SJCRH30 (cell line): Measurements from ENCODE around the gene TACR1. TPM values are rescaled to one million over a fixed set of nuclear protein-coding genes. Genes with fewer than 3 reads are reported as not detected.

ENCODE experiments used
- DNase-seq, 2 experiments: peaks; one replicate each; pipeline ENCODE4 v3.0.0-alpha.2; 2015 to 2020
- H3K27ac ChIP-seq: fragments of 250-450 bp; sonication (Bioruptor Pico); 2 replicates; pipeline ENCODE4 v1.5.1; 2020; ENCODE audit warnings: mild to moderate bottlenecking, moderate library complexity
- H3K27me3 ChIP-seq: fragments of 250-450 bp; sonication (Bioruptor Pico); 2 replicates; pipeline ENCODE4 v1.5.1; 2020; ENCODE audit warnings: mild to moderate bottlenecking, moderate library complexity
- H3K36me3 ChIP-seq: fragments of 250-450 bp; sonication (Bioruptor Pico); 2 replicates; pipeline ENCODE4 v1.5.1; 2020; ENCODE audit warnings: mild to moderate bottlenecking, moderate library complexity
- H3K4me1 ChIP-seq: fragments of 250-450 bp; sonication (Bioruptor Pico); 2 replicates; pipeline ENCODE4 v1.5.1; 2020; ENCODE audit warnings: mild to moderate bottlenecking, moderate library complexity
- H3K4me3 ChIP-seq: fragments of 250-450 bp; sonication (Bioruptor Pico); 2 replicates; pipeline ENCODE4 v1.5.1; 2020; ENCODE audit warnings: mild to moderate bottlenecking, moderate library complexity
- H3K9me3 ChIP-seq: fragments of 250-450 bp; sonication (Bioruptor Pico); replicated peaks from 2 replicates; pipeline ENCODE4 v1.5.1; 2020; ENCODE audit warnings: mild to moderate bottlenecking, moderate library complexity
- total RNA-seq: library from RNA; depleted of rRNA; stranded (reverse); fragments of >200 nt; shearing (Covaris generic); gene quantifications from 2 replicates; pipeline ENCODE4 v1.2.3, GENCODE V29; 2014

TACR1 gene
- total RNA-seq, 1 experiment from 2014 or later, result not detected

DNA sequence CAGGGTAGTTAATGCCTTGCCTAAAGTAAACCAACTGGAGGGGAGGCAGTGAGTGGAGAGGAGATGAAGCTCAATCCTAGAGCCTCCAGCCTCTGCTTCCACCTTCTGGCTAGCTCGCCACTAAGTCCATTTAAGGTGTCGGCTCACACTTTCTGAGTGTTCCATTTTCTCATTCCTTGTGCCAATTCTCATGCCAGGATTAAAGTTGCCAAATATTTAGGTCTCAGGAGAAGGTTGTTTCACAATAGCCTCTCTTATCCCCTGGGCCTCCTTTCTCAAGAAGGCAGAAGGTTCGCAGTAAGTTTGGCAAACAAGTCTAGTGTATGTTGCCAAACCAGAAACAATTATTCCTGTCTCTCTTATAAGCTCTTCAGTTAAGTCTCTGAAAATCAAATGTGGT lies 57.2 kb downstream of the TACR1 start:
- no peak for DNase-seq
- no peaks in the 10 kb centered on the region for H3K9me3 ChIP-seq
- H3K4me1 ChIP-seq, result no peaks in the 10 kb centered on the region
- no peak overlapping the region for H3K4me3 ChIP-seq
- no peaks in the 10 kb centered on the region for H3K36me3 ChIP-seq
- no peak overlapping the region for H3K27ac ChIP-seq
- H3K27me3 ChIP-seq, result no peaks in the 10 kb centered on the region

DNA sequence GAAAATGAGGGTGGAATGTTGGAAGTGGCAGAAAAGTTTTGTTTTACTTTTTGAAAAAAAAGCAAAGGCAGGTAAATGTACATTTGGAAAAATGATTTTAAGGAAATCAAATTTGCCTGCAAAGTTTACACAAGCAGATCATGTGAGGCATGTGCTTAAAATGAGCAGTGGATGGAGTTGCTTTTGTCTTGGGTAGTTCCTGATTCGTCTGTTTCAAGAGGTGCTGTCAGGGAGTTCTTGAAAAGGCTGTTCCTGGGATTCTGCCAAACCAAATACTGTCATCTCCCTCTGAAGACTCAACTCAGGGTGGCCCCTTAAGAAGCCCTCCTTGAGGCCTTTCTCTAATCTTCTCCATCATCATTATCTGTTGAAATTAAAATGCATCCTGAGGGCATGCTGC lies 59.0 kb downstream of the TACR1 start:
- Histone ChIP-seq H3K27me3 (no peaks in the 10 kb centered on the region), H3K27ac (no peak overlapping the region), H3K4me3 (no peak overlapping the region), H3K9me3 (no peaks in the 10 kb centered on the region), H3K4me1 (no peaks in the 10 kb centered on the region), H3K36me3 (no peaks in the 10 kb centered on the region)
- no peak for DNase-seq

DNA sequence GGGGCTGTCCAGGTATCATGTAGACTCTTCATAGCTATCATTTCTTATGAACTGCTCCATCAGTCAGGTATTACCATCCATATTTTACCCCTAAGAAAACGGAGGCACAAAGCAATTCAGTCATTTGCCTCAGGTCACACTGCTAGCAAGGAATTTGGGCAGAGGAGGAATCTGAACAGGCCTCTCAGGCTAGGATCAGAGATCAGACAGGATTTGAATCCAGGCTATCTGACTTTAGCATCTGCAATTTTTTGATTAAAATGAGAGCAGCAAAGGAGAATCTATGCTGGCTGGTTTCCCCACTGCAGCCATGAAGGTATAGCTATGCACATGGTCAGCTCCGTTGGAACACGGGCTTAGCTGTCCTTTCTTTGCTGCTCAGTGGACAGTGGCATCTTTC lies 60.1 kb downstream of the TACR1 start:
- Histone ChIP-seq H3K9me3 (no peaks in the 10 kb centered on the region), H3K27me3 (no peaks in the 10 kb centered on the region), H3K4me1 (no peaks in the 10 kb centered on the region), H3K36me3 (no peaks in the 10 kb centered on the region), H3K4me3 (no peak overlapping the region), H3K27ac (no peak overlapping the region)
- no peak for DNase-seq

DNA sequence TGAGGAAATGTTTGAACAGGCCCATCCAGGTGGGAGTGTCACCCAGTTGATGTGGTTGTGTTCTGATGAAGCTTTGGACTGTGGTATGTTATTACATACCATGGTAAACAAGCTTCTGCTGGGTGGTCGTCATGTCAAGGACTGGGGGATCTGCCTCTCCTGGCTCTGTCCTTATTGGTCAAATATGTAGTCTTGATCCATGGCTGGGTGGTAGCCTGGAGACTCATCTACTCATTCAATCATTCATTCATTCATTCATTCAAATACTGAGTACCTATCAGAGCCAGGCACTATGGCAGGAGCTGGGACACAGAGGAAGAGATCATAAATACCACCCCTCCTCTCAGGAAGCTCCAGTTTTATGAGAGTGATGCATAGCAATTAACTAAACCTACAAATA lies 60.8 kb downstream of the TACR1 start:
- no peaks in the 10 kb centered on the region for H3K36me3 ChIP-seq
- no peaks in the 10 kb centered on the region for H3K27me3 ChIP-seq
- no peaks in the 10 kb centered on the region for H3K9me3 ChIP-seq
- H3K4me3 ChIP-seq, result no peak overlapping the region
- no peaks in the 10 kb centered on the region for H3K4me1 ChIP-seq
- no peak overlapping the region for H3K27ac ChIP-seq
- no peak for DNase-seq

DNA sequence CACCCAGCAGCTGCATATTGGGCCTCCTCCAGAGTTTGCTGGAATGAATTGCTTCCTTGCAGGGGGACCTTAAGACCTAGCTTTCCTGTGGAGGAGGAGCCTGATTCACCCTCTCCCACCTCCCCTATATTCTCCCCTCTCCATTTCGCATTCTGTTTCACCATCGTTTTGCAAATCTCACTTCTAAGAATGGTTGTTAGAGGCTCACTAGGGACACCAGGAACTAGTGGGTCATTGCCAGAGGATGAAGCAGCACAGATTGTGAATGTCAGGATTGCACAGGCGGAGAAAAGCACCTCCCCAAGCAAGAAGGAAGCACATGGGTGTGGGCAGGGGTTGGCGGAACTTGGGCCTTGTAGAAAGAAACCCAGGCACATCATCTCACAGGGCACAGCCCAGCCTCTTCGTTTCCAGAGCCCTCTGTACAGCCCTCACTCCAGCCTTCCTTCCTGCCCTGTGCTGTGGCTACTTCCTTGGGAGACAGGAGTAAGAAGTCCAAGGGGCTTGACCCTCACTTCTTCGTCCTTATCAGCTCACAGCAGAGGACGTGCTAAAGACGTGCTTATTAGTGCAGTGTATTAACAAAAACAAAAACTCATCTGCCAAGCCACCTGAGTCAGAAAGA lies 63.4 kb downstream of the TACR1 start:
- Histone ChIP-seq H3K36me3 (no peaks in the 10 kb centered on the region), H3K4me3 (no peak overlapping the region), H3K27me3 (no peaks in the 10 kb centered on the region), H3K9me3 (no peaks in the 10 kb centered on the region), H3K4me1 (no peaks in the 10 kb centered on the region), H3K27ac (no peak overlapping the region)
- DNase-seq, result no peak

DNA sequence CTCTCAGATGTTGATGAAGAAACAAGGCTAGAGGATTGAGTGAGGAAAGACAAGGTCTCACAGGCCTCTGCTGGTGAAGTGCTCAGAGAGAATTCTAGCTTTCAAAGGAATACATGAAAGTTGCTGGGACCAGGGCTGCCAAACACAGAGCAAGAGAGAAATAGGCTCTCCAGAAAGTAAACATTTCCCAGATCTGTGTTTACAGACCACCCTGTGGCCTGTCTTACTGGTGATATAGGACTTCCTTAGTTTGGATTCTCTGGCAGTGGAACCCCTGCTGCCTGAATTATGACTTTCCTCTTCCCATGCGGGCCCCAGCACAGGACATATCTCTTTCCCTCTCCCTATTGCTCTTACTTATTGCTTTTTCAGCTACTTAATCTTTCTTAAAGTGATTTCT lies 64.5 kb downstream of the TACR1 start:
- Histone ChIP-seq H3K4me1 (no peaks in the 10 kb centered on the region), H3K4me3 (no peak overlapping the region), H3K36me3 (no peaks in the 10 kb centered on the region), H3K27ac (no peak overlapping the region), H3K27me3 (no peaks in the 10 kb centered on the region), H3K9me3 (no peaks in the 10 kb centered on the region)
- no peak for DNase-seq

DNA sequence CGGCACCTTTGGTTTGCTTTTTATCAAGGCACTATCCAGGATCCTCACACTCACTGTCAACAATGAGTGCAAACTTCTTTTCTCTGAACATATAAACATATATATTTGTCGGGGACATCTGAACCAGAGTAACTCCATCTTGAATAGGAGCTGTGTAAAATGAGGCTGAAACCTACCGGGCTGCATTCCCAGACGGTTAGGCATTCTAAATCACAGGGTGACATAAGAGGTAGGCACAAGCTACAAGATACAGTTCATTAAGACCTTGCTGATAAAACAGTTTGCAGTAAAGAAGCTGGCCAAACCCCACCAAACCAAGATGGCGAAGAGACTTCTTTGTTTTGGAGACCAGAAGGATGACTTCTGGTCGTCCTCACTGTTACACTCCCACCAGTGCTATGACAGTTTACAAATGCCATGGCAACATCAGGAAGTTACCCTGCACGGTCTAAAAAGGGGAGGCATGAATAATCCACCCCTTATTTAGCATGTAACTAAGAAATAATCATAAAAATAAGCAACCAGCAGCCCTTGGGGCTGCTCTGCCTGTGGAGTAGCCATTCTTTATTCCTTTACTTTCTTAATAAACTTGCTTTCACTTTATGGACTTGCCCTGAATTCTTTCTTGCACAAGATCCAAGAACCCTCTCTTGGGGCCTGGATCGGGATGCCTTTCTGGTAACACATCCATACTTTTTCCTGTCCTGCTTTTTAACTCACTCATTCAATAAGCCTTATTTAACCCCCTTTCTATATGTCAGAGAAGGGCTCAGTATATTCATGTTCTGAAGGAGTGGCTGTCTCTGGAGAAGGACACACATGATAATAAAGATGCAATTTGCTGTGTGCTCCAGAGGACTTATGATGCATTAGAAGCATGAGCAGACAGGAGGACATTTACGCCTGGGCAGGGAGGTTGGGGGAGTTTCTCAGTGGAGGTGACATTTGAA lies 65.4 kb downstream of the TACR1 start:
- H3K27ac ChIP-seq, result no peak overlapping the region
- no peak for DNase-seq

DNA sequence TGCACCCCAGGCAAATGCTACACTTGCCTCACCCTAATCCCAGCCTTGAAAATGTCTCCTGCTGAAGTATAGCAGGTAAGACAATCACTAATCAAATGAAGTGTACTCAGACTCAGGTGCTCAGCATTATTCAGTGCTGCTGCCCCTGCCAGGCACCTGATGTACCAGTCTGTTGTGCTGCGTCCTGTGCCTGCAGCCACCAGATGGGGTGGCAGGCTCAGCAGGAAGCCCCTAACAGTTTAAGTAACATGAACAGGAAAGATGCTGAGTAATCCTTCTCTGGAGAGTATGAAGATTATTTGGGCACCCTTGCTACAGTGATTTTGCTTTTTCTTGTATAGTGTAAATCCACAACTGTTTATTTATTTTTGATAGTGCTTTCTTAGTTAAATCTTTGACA lies 69.1 kb downstream of the TACR1 start:
- H3K27me3 ChIP-seq, result no peaks in the 10 kb centered on the region
- no peaks in the 10 kb centered on the region for H3K4me1 ChIP-seq
- no peaks in the 10 kb centered on the region for H3K9me3 ChIP-seq
- H3K36me3 ChIP-seq, result no peaks in the 10 kb centered on the region
- H3K27ac ChIP-seq, result no peak overlapping the region
- DNase-seq, result no peak
- no peak overlapping the region for H3K4me3 ChIP-seq

More for the DNA sequence above, 65.4 kb downstream of the TACR1 start:
- Histone ChIP-seq H3K9me3 (no peaks in the 10 kb centered on the region), H3K4me3 (no peak overlapping the region), H3K4me1 (no peaks in the 10 kb centered on the region), H3K27me3 (no peaks in the 10 kb centered on the region), H3K36me3 (no peaks in the 10 kb centered on the region)

DNA sequence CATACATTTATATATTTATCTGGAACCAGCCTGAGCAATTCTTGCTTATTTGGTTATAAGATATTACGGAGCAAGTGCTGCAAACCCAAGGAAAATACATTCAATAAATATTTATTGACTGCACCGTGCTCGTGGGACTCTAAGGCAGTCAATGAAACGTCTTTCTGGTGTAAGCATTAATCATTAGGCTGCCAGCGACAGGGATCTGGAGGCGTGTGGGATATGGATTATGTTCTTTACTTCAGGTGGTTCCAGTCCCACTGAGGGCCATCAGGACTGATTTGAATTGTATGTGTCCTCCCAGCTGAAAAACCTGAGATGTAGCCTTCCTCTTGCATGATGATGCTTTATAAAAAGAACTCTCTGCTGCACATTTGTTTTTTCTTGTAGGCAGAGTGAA lies 75.4 kb downstream of the TACR1 start:
- Histone ChIP-seq H3K27ac (no peak overlapping the region), H3K27me3 (no peaks in the 10 kb centered on the region), H3K4me1 (no peaks in the 10 kb centered on the region), H3K9me3 (no peaks in the 10 kb centered on the region), H3K36me3 (no peaks in the 10 kb centered on the region), H3K4me3 (no peak overlapping the region)
- DNase-seq, result no peak

DNA sequence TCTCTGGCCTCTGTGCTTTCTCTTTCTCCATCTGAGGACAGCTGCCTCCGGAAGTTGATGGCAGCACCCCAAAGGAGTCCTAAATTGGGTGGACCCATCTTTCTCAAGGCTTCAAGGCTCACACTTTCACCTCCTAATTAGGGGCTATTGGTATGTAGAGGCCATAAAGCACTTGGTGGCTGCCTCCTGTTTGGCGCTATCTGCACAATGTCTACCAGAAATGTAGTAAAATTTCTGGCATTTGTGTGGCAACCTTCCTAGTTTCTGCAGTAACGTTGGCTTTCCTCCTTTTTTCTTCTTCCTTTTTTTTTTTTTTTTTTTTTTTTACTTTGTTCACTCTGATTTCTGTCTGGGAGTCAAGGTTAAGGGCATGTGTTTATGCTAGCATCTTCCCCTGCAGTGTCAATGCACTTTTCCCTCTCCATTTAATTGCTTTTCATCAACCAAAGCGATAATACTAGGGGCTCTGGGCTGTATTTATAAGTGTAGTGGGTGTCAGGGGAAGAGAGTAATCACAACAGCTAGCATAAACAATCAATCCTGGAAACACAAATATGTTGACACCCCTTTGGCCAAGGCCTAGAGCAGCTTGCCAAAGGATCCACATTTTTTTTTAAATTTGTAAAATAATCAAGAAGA lies 86.0 kb downstream of the TACR1 start:
- Histone ChIP-seq H3K4me3 (no peak overlapping the region), H3K4me1 (peaks cover 19% of the 10 kb centered on the region), H3K36me3 (no peaks in the 10 kb centered on the region), H3K27ac (no peak overlapping the region), H3K9me3 (no peaks in the 10 kb centered on the region), H3K27me3 (no peaks in the 10 kb centered on the region)
- no peak for DNase-seq

DNA sequence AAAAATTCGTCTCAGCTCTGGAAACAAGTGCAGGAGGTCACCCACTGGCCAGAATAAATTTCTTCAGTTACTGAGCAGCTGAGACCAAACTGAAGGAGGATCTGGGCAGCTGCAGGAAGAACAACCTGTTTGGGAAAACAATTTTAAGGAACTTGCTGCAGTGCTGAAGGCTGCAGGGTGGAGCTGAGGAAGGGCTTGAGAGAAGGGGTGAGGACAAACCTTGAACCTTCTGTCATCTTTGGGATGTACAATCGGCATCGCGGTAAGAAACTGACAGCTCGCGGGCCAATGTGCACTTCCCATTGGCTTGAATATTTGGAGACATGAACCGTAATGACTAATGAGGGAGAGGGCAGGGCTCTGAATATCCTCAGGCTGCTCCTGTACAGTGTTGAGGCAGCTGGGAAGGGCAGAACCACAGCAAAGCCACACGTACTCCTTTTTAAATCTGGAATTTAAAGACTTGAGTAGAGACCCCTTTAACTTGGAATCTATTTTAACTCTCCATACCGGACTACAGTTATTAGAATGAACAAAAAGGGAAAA lies 90.3 kb downstream of the TACR1 start:
- peak overlapping the region; percentile 33 for H3K4me3 ChIP-seq
- peak; percentile 52 to 75 for DNase-seq
- no peaks in the 10 kb centered on the region for H3K36me3 ChIP-seq
- H3K9me3 ChIP-seq, result no peaks in the 10 kb centered on the region
- H3K4me1 ChIP-seq, result peaks cover 22% of the 10 kb centered on the region
- no peaks in the 10 kb centered on the region for H3K27me3 ChIP-seq
- peak overlapping the region; percentile 6 for H3K27ac ChIP-seq

DNA sequence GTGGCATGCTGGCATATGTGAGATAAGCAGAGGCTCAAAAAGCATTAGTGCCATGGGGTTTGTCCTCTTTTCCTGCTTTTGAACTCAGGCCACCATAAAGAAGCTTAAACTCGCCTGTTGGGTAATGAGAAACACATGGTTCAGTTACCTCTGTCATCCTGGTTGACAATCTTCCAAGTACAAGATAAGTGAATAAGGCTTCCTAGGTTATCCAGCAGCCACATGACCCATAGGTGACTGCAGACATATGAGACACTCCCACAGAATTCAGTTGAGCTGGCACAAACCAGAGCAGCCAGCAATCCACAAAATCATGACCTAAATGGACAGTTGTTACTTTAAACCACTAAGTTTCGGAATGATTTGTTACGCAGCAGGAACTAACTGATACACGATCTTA lies 97.3 kb downstream of the TACR1 start:
- H3K27me3 ChIP-seq, result no peaks in the 10 kb centered on the region
- no peak overlapping the region for H3K4me3 ChIP-seq
- H3K36me3 ChIP-seq, result no peaks in the 10 kb centered on the region
- peaks cover 3% of the 10 kb centered on the region; the same call in 1 of the 2 replicates for H3K4me1 ChIP-seq
- H3K9me3 ChIP-seq, result peaks cover 3% of the 10 kb centered on the region; the same call in 1 of the 2 replicates
- no peak for DNase-seq
- no peak overlapping the region for H3K27ac ChIP-seq

DNA sequence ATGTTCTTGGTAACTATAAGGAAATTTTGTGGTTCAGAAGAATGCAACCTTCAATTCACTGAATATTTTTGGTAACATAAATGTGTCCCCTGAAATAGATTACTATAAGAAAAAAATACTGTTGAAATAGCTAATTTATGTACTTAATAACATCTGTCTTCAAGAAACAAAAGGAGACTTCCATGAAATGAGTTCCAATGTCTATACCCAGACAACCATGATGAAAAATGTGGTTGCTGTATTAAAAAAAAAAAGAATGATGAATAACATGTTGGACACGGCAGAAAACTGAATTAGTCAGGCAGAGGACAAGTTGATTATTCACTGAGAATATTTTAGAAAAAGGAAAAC lies 98.5 kb downstream of the TACR1 start:
- Histone ChIP-seq H3K27me3 (no peaks in the 10 kb centered on the region), H3K4me3 (no peak overlapping the region), H3K9me3 (peaks cover 3% of the 10 kb centered on the region; the same call in 1 of the 2 replicates), H3K4me1 (peaks cover 3% of the 10 kb centered on the region; the same call in 1 of the 2 replicates), H3K36me3 (no peaks in the 10 kb centered on the region), H3K27ac (no peak overlapping the region)
- no peak for DNase-seq

DNA sequence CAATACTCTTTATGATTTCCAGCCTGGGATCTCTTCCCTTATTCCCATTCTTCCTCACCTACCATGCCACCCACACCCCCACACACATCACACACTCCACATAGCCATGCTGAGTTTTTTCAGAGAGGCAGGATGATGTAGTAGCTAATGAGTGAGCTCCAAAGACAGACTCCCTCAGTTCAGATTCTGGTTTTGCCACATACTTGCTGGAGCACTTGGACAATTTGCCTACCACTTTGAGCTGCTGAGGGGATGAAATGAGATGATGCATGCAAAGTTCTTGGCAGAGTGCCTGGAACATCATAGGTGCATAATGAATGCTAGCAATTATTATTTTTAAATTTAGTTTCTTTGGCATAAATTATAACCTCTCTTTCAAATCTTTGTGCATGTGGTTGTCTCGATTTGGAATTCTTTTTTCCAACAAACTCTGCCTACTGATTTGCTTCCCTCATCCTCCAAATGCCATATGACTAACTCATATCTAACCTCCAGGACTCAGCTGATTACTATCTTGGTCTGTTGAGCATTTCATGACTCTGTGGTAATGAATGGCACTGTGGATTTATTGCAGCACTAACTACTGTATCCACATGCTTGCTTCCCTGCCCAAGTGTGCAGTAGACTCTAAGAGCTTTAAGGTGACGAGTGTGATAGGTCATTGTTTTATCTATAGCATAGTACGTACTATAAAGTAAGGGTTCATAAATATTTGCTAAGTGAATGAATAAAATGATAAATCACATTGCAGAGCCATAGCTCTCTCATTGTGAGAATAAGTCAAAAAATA lies 99.1 kb downstream of the TACR1 start:
- no peaks in the 10 kb centered on the region for H3K36me3 ChIP-seq
- H3K4me3 ChIP-seq, result no peak overlapping the region
- peaks cover 3% of the 10 kb centered on the region; the same call in 1 of the 2 replicates for H3K9me3 ChIP-seq
- H3K4me1 ChIP-seq, result peaks cover 3% of the 10 kb centered on the region; the same call in 1 of the 2 replicates
- DNase-seq, result no peak
- no peaks in the 10 kb centered on the region for H3K27me3 ChIP-seq
- no peak overlapping the region for H3K27ac ChIP-seq
